DMS153 (cell line): ENCODE measurements around the gene TMEM245.
"Not testable (repeated sequence)": the region's sequence is repeated elsewhere in the genome, so short reads cannot be mapped to it uniquely, and the experiment has no call there.

Experiments
- DNase-seq: peaks from one replicate; lab custom pipeline; 2025; lab: John Stamatoyannopoulos, UW

The TMEM245 gene

GRCh38 chr9:108991479-108991878 lies 128.3 kb downstream of the TMEM245 start:
- no peak for DNase-seq

- no peak for DNase-seq
Observed at GRCh38 chr9:108983885-108984284, 135.9 kb downstream of the TMEM245 start.

- no peak for DNase-seq
Observed at GRCh38 chr9:108980893-108981292, 138.9 kb downstream of the TMEM245 start.

- no peak for DNase-seq
Observed at GRCh38 chr9:108978205-108978604, 141.5 kb downstream of the TMEM245 start.

GRCh38 chr9:108973895-108974294 lies 145.9 kb downstream of the TMEM245 start:
- DNase-seq, result no peak

- DNase-seq, result no peak
Observed at GRCh38 chr9:108972626-108973209, 147.0 kb downstream of the TMEM245 start.

GRCh38 chr9:108972186-108972585 lies 147.6 kb downstream of the TMEM245 start:
- DNase-seq, result no peak

- not testable (repeated sequence) for DNase-seq
Observed at GRCh38 chr9:108971392-108971791, 148.4 kb downstream of the TMEM245 start.

GRCh38 chr9:108967916-108968315 lies 151.8 kb downstream of the TMEM245 start:
- DNase-seq, result no peak
